K562 (cell line): Measurements from ENCODE around the gene PPM1N. TPM values are rescaled to one million over a fixed set of nuclear protein-coding genes. Genes with fewer than 3 reads are reported as not detected.

Experiments
- BDP1 ChIP-seq: IDR thresholded peaks from 3 replicates; pipeline ENCODE4 v1.6.1; 2011; ENCODE audit not compliant: insufficient read length, insufficient read depth
- CHD2 ChIP-seq: IDR thresholded peaks from 2 replicates; pipeline ENCODE4 v1.6.1; 2011; ENCODE audit warnings: low read depth, low read length
- COPS2 ChIP-seq: fragments of 450-650 bp; conservative IDR thresholded peaks from 2 replicates; pipeline ENCODE4 v1.6.1; 2016; ENCODE audit warnings: mild to moderate bottlenecking, moderate library complexity
- MCM5 ChIP-seq: fragments of 450-650 bp; IDR thresholded peaks from 2 replicates; pipeline ENCODE4 v1.6.1; 2016; ENCODE audit warnings: low read depth
- NUFIP1 ChIP-seq: fragments of 450-650 bp; IDR thresholded peaks from 2 replicates; pipeline ENCODE4 v1.6.1; 2018; ENCODE audit not compliant: partially characterized antibody
- PML ChIP-seq: IDR thresholded peaks from 2 replicates; pipeline ENCODE4 v1.6.1; 2012; ENCODE audit warnings: low read length, inconsistent platforms
- RBM17 ChIP-seq: fragments of 200-400 bp; formaldehyde crosslinking; IDR thresholded peaks from 2 replicates; pipeline ENCODE4 v1.6.1; 2017; ENCODE audit warnings: low read depth, mild to moderate bottlenecking, low read length, borderline replicate concordance
- RBM25 ChIP-seq: fragments of 200-400 bp; formaldehyde crosslinking; IDR thresholded peaks from 2 replicates; pipeline ENCODE4 v1.6.1; 2018; ENCODE audit warnings: low read length, low read depth, moderate library complexity; ENCODE audit not compliant: severe bottlenecking
- RHOXF2B ChIP-seq: fragments of 250-450 bp; sonication (Bioruptor Pico); conservative IDR thresholded peaks from 2 replicates; pipeline ENCODE4 v1.5.1; 2021
- ZFP1 ChIP-seq: fragments of 450-650 bp; formaldehyde crosslinking; IDR thresholded peaks from 2 replicates; pipeline ENCODE4 v1.4.0; 2020; ENCODE audit warnings: mild to moderate bottlenecking, mixed read lengths
- ZNF146 ChIP-seq: IDR thresholded peaks from one replicate; pipeline ENCODE4 v1.6.1; 2018; ENCODE audit warnings: missing compliant biosample characterization; ENCODE audit not compliant: unreplicated experiment
- ZNF780A ChIP-seq: fragments of 250-450 bp; sonication (Bioruptor Pico); IDR thresholded peaks from 2 replicates; pipeline ENCODE4 v1.5.0; 2021; ENCODE audit warnings: mild to moderate bottlenecking
- polyA plus RNA-seq, 8 experiments: library from polyadenylated mRNA; depleted of rRNA in 4 of 8; stranded (reverse) in 5 of 8; unstranded in 3 of 8; fragments of >200 nt; fragmentation: Nextera tagmentation in 2 of 8; fragmentation: Illumina TruSeq in 1 of 8; extraction: Ambion mirVana in 2 of 8; extraction: Trizol in 1 of 8; gene quantifications; 2 replicates each; pipeline versions ENCODE4 v1.2.1 to v1.2.3, GENCODE V29; 2011 to 2014; ENCODE audit warnings: inconsistent platforms in 1 of 8, missing spikeins in 1 of 8
- total RNA-seq, 7 experiments: library from RNA; depleted of rRNA in 6 of 7; stranded (reverse); fragments of >200 nt in 6 of 7; fragmentation: Illumina TruSeq in 2 of 7; extraction: Trizol in 2 of 7; gene quantifications; 2 replicates each; pipeline versions ENCODE4 v1.2.1 to v1.2.3, GENCODE V29; 2011 to 2021; ENCODE audit warnings: low replicate concordance in 1 of 7
- TF ChIP-seq, protein P1 (sequence below), 2 experiments: fragments of 450-650 bp in 1 of 2; IDR thresholded peaks; 2 replicates each; pipeline ENCODE4 v1.6.1; 2011 to 2017; ENCODE audit warnings: low read depth in 2 of 2, antibody characterized with exemption in 1 of 2, borderline replicate concordance in 1 of 2, low read length in 1 of 2, mild to moderate bottlenecking in 1 of 2, mixed read lengths in 1 of 2; ENCODE audit not compliant: control insufficient read depth in 1 of 2
- TF ChIP-seq, protein P2 (sequence below): fragments of 450-650 bp; IDR thresholded peaks from 2 replicates; pipeline ENCODE4 v1.6.1; 2017; ENCODE audit warnings: antibody characterized with exemption, mild to moderate bottlenecking
- TF ChIP-seq, protein P3 (sequence below): fragments of 250-450 bp; sonication (Bioruptor Pico); IDR thresholded peaks from 2 replicates; pipeline ENCODE4 v1.5.0; 2021; ENCODE audit warnings: mild to moderate bottlenecking, moderate library complexity
- TF ChIP-seq, protein P4 (sequence below): sonication (generic); formaldehyde crosslinking; IDR thresholded peaks from 2 replicates; pipeline ENCODE4 v1.8.0; 2022; ENCODE audit warnings: missing genetic modification reagents, mild to moderate bottlenecking, borderline replicate concordance

Gene PPM1N
- total and polyA plus RNA-seq, 9 of the 15 experiments (the other 6 are each of a cell fraction or from before 2014, with no cell fraction given) = 4.5 to 15.6 (median 8.7) TPM

DNA sequence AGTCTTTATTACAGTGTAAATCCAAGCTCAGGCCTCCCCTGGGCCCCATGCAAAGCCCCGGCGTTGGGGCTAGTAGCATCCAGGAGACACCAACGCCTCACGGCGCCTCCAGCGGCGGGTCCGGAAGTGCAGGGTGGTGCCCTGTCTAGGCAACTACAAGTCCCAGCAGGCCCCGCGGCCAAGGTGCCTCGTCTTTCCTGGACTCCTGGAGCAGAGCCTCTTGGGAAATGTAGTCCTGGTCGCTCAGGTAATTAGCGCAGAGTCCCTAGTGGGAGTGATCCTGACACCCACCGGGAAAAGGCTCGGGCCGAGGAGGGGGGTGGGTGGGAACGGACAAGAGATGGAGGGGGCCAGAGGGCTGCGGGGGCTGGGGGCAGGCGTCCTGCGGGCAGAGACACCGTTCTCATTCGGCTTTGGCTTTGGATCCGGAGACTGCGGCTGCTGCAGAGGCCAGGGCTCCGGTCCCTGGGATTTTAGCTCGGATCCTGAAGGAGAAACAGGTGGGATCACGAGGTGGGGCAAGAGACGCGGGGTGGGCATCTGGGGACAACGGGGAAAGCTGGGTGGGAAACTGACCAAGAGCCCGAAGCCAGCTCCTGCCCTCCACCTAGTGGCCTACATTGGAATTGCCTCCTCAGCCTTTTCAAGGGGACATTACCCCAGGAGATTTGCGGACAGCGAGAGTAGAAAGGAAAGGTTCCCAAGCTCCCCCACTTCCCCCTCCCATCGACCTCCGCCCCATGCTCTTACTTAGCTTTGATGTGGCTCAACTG lies 12.8 kb upstream of the PPM1N start (continued):
- TF ChIP-seq, protein P1, sequence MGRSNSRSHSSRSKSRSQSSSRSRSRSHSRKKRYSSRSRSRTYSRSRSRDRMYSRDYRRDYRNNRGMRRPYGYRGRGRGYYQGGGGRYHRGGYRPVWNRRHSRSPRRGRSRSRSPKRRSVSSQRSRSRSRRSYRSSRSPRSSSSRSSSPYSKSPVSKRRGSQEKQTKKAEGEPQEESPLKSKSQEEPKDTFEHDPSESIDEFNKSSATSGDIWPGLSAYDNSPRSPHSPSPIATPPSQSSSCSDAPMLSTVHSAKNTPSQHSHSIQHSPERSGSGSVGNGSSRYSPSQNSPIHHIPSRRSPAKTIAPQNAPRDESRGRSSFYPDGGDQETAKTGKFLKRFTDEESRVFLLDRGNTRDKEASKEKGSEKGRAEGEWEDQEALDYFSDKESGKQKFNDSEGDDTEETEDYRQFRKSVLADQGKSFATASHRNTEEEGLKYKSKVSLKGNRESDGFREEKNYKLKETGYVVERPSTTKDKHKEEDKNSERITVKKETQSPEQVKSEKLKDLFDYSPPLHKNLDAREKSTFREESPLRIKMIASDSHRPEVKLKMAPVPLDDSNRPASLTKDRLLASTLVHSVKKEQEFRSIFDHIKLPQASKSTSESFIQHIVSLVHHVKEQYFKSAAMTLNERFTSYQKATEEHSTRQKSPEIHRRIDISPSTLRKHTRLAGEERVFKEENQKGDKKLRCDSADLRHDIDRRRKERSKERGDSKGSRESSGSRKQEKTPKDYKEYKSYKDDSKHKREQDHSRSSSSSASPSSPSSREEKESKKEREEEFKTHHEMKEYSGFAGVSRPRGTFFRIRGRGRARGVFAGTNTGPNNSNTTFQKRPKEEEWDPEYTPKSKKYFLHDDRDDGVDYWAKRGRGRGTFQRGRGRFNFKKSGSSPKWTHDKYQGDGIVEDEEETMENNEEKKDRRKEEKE (IDR thresholded peaks at IDR 0.05; ENCODE audit: borderline replicate concordance in 1 of 2, control insufficient read depth in 1 of 2, low read depth in 2 of 2, low read length in 1 of 2) = no peak
- no peak for TF ChIP-seq ZNF146 (CRISPR knock-in tag)
- no peak for TF ChIP-seq PML
- TF ChIP-seq NUFIP1 = no peak
- TF ChIP-seq, protein P2, sequence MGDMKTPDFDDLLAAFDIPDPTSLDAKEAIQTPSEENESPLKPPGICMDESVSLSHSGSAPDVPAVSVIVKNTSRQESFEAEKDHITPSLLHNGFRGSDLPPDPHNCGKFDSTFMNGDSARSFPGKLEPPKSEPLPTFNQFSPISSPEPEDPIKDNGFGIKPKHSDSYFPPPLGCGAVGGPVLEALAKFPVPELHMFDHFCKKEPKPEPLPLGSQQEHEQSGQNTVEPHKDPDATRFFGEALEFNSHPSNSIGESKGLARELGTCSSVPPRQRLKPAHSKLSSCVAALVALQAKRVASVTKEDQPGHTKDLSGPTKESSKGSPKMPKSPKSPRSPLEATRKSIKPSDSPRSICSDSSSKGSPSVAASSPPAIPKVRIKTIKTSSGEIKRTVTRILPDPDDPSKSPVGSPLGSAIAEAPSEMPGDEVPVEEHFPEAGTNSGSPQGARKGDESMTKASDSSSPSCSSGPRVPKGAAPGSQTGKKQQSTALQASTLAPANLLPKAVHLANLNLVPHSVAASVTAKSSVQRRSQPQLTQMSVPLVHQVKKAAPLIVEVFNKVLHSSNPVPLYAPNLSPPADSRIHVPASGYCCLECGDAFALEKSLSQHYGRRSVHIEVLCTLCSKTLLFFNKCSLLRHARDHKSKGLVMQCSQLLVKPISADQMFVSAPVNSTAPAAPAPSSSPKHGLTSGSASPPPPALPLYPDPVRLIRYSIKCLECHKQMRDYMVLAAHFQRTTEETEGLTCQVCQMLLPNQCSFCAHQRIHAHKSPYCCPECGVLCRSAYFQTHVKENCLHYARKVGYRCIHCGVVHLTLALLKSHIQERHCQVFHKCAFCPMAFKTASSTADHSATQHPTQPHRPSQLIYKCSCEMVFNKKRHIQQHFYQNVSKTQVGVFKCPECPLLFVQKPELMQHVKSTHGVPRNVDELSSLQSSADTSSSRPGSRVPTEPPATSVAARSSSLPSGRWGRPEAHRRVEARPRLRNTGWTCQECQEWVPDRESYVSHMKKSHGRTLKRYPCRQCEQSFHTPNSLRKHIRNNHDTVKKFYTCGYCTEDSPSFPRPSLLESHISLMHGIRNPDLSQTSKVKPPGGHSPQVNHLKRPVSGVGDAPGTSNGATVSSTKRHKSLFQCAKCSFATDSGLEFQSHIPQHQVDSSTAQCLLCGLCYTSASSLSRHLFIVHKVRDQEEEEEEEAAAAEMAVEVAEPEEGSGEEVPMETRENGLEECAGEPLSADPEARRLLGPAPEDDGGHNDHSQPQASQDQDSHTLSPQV = peak; percentile 96
- TF ChIP-seq, protein P3, sequence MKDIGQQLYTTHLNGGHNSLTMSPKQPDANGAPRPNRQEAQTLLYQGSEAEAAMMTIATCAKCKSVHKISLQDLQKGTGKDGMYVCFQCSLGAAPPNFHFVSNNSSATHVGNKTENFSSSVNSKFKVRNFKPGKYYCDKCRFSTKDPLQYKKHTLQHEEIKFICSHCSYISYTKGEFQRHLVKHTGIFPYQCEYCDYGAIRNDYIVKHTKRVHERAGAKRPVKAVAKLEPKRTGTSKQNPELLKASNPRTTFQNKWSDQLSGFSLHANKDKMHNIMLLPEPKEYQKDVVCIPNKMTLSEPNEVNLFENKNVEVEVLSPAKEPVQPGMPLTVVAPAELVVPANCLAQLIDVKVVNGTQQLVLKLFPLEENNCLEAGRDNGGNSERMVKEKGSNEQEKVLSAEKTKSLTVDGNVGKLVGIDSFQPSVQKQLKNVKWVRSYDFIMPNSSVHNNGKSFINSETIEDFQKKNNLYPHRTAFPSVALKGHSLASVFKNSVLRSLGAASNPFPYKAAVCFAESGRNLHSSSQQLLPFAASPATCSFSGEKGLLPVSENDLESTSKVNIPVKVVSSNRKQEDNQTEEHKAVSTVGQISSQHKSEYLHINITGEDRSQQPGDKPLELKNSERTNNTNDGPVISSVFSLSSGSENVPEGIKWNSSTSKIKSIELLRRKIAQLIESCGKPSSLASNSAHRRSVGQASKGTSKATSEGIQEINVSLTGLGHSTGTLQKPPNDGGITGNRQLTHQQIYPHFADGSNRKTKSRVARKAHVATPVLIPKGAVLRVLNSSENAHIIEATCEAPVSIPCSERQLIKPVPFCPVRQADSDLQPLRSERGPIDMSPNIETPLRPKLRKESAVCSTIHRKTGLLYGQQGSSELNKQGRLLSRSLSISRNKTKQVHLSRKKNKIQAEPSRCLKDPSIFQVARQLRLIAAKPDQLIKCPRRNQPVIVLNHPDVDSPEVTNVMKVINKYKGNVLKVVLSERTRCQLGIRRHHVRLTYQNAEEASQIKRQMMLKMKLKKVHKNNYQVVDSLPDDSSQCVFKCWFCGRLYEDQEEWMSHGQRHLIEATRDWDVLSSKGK = no peak
- TF ChIP-seq CHD2 = peak; percentile 18; the same call in 1 of the 2 replicates
- TF ChIP-seq RHOXF2B (CRISPR knock-in tag) = no peak
- TF ChIP-seq, protein P4, sequence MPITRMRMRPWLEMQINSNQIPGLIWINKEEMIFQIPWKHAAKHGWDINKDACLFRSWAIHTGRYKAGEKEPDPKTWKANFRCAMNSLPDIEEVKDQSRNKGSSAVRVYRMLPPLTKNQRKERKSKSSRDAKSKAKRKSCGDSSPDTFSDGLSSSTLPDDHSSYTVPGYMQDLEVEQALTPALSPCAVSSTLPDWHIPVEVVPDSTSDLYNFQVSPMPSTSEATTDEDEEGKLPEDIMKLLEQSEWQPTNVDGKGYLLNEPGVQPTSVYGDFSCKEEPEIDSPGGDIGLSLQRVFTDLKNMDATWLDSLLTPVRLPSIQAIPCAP = no peak
- no peak for TF ChIP-seq RBM25
- no peak for TF ChIP-seq MCM5
- no peak for TF ChIP-seq ZFP1 (CRISPR knock-in tag)
- TF ChIP-seq BDP1 = no peak
- no peak for TF ChIP-seq RBM17
- no peak for TF ChIP-seq ZNF780A
- TF ChIP-seq COPS2 = no peak
